GM19239 (cell line): ENCODE data around the gene POU5F1.

Experiments
- DNase-seq: peaks from one replicate; pipeline ENCODE4 v3.0.0; 2011; ENCODE audit warnings: low spot score; ENCODE audit not compliant: insufficient read length
- FAIRE-seq: peaks from 2 replicates; lab custom pipeline; 2011; peaks lifted over from hg19 to GRCh38; lab: Jason Lieb, UNC

The POU5F1 gene

GRCh38 chr6:31120151-31120915 lies 50.1 kb downstream of the POU5F1 start, which contains the start of gene CDSN:
Gene CDSN (minus strand): TSS chr6:31120446. CDS start chr6:31120419, 27 bp downstream.
- no peak for FAIRE-seq
- DNase-seq = no peak

- DNase-seq (no peak), FAIRE-seq (no peak)
Measured at GRCh38 chr6:31118178-31118577, 52.3 kb downstream of the POU5F1 start.

- FAIRE-seq (no peak), DNase-seq (no peak)
Measured at GRCh38 chr6:31116661-31117385, 53.7 kb downstream of the POU5F1 start.

- no peak for DNase-seq
- no peak for FAIRE-seq
Measured at GRCh38 chr6:31115941-31116560, 54.4 kb downstream of the POU5F1 start.

GRCh38 chr6:31114970-31115849 lies 55.3 kb downstream of the POU5F1 start:
- no peak for DNase-seq
- FAIRE-seq = no peak

GRCh38 chr6:31114541-31114878 lies 56.0 kb downstream of the POU5F1 start, which contains the start of gene PSORS1C1:
Gene PSORS1C1 (plus strand): TSS chr6:31114800. CDS start chr6:31129633, 14,833 bp downstream.
- DNase-seq (no peak), FAIRE-seq (no peak)
